Brain pericyte (primary cell): ENCODE measurements around the gene ACADVL.
"Not testable (repeated sequence)": the region's sequence is repeated elsewhere in the genome, so short reads cannot be mapped to it uniquely, and the experiment has no call there.

Source experiments
- DNase-seq: peaks from one replicate; pipeline ENCODE4 v3.0.0-alpha.2; 2012; ENCODE audit warnings: low read depth, low spot score

The ACADVL gene

GRCh38 chr17:7219812-7220592 is at the start of gene ACADVL, which contains the start of gene DLG4:
ACADVL (plus strand) TSS chr17:7219938; CDS start chr17:7219985, 47 bp downstream.
DLG4 (minus strand) TSS chr17:7219836.
- DNase-seq = no peak

DNA sequence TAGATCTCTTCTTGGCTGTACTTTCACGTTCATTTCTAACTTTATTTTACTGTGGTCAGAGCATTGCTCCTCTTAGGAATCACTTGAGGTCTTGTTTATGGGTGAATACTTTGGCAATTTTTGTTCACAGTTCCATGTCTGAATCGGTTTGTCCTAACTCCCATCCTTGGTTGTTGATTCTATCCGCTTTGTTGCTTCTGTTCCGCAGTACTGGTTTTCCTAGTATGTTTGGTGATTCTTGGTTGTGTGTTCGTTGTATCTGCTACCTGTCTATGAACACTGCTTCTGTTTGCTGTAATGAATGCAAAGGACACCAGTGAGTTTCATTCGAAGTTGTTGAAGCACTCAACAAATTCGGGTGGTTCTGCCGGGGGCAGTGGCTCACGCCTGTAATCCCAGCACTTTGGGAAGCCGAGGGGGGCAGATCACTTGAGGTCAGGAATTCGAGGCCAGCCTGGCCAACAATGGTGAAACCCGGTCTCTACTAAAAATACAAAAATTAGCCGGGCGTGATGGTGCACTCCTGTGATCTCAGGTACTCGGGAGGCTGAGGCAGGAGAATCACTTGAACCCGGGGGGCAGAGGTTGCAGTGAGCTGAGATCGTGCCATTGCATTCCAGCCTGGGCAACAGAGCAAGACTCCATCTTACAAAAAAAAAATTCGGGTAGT is 47.1 kb upstream of the ACADVL start:
- not testable (repeated sequence) for DNase-seq

DNA sequence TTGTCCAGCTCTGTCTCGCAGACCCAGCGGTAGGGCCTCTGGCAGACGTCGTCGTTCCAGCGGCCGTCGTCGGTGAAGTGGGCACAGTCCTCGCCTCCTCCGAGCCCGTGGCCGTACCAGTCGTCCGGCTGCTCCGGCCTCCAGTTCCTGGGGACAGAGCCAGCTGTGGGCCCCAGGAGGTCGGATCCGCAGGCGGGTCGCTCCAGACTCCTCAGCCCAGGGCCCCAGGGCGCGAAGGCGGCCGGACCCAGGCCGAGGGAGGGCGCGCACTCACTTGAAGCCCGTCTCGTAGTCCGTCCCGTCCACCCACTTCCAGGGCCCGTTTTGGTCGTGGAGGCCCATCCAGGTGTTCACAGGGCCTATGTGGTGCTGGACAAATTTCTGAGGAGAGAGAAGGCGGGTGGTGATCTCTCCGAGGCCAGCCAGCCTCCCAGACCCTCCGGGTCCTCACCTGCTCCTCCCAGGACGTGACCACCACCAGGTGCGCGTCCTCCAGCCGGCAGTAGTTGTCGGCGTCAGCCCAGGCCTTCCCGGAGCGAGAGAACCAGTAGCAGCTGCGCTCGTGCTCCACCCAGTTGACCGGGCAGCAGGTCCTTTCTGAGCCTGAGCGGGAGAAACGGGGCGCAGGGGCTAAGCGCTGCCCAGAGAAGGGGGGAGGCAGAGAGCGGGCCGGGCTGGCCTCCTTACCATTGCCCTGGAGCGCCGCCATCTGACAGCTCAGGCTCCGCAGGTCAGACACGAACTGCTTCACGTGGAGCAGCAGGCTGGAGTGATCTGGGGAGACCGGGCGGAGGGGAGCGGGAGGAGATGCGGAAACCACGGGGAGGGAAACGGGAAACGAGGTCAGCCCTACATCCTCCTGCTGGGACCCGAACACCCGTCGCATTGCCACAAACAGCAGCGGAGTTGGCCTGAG is 45.8 kb upstream of the ACADVL start:
- no peak for DNase-seq

DNA sequence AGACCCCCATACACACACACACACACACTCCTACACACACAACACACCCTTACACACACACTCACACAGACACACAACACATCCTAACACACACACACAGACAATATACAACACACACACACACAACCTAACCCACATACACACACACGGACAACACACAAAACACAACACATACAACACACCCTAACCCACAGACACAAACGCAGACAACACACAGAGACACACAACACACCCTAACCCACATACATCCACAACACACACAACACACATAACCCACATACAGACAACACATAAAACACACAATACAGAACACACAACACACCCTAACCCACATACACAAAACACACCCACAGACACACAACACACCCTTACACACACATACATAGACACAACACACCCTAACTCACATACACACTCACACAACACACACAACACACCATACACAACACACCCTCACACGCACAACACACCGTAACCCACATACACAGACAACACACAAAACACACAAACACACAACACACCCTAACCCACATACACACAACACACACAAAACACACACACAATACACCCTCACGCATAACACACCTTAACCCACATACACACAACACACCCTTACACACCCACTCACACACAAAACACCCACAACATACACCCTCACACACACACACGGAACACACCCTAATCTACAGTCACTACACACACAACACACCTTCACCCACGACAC is 45.0 kb upstream of the ACADVL start:
- DNase-seq = no peak

DNA sequence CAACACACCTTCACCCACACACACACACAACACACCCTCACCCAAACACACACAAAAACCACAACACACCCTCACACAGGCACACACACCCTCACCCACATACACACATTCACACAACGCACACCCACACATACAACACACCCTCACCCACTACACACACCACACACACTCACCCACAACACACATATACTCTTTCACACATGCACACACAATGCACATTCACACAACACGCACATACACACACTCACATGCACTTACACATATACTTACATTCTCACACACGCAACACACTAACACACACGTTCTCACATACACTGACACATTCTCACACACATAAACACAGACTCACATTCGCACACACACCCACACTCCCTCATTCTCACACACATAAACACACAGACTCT is 44.4 kb upstream of the ACADVL start:
- DNase-seq = no peak

DNA sequence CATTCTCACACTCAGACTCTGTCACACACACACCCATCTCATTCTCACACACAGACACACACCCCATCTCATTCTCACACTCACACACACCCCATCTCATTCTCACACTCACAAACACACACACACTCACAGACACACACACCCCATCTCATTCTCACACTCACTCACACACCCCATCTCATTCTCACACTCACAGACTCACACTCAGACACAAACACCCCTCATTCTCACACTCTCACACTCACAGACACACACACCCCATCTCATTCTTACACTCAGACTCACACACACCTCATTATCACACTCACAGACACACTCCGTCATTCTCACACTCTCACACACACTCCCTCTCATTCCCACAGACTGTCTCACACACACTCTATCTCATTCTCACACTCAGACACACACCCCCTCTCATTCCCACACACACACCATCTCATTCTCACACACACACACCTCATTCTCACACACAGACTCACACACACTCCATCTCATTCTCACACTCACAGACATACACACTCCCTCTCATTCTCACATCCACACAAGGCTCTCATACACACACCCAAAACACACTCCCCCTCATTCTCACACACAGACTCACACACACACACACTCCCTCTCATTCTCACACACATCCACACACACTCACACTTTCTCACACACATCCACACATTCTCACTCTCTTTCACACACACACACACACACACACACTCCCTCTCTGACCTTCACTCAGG is 43.5 kb upstream of the ACADVL start:
- DNase-seq = no peak

- DNase-seq = no peak
Observed at GRCh38 chr17:7176841-7177190, 42.9 kb upstream of the ACADVL start.

DNA sequence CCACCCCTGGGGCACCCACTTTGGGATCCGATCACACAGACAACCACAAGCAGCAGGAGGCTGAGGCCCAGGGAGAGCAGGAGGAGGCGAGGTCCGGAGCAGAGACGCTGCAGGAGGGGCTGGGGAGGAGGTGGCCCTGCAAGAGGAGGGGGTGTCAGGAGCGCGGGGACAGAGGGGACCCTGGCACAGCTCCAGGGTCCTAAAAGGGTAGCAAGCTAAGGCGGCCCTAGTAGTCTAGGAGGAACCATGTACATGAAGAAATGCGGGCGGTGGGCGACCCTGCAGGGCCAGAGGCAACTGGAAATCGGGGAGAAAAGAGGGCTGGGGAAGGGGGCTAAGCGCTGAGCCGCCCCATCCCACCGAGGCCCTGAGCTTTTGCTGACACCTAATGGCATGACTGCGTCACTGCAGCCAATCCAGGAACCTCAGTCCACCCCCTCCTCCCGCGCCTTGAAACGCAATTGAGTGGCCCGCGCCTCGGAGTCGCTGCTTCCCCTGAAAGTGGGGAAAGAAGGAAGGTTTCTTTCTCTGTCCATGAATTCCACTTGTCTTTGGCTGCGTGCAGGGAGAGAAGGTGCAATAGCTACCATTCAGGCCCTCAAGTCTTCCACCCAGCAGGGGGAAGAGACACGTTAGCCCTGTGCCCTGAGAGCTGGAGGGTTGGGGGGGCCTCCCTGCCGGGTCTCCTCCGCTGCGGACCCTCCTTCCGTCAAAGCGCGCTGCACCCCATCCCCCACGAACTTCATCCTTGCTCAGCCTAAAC is 42.4 kb upstream of the ACADVL start:
- DNase-seq = no peak

DNA sequence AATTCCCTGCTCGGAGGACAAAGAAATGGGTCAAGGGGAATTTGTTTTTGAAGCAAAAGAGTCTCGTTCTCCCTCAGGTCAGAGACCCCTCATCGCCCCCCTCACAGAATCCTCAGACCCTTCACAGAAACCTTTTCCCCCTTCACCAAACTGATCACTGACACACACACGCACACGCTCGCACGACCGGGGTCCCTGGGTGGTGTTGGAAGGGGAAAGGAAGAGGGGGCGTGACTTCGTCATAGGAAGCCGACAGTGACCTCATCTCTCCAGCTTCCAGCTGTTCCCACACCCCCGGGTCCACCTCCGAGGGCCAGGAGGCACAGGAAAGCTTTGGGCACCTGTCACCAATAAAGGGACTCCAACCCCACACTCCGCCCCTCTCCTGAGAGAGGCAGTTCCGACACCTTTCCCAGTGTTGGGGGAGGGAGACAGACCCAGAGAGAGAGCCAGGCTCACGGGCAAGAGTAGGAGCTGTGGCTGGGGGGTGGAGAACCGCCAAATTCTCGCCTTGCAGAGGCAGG is 41.7 kb upstream of the ACADVL start:
- DNase-seq = no peak

- DNase-seq = no peak
Observed at GRCh38 chr17:7178973-7179316, 40.8 kb upstream of the ACADVL start.

GRCh38 chr17:7179317-7180254 is 40.2 kb upstream of the ACADVL start, which contains the start of gene ASGR1:
ASGR1 (minus strand) TSS chr17:7179370; CDS start chr17:7178563, 807 bp downstream.
- no peak for DNase-seq

DNA sequence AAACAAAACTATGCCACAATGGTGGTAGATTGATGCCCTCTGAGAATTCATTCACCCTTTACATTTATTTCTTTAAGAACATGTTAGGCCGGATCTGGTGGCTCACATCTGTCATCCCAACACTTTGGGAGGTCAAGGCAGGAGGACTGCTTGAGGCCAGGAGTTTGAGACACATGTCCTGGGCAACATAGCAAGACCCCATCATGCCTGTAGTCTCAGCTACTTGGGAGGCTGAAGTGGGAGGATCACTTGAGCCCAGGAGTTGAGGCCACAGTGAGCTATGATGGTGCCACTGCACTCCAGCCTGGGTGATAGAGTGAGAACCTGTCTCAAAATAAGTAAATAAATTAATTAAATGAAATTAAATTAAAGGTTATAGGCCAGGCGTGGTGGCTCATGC is 37.6 kb upstream of the ACADVL start:
- not testable (repeated sequence) for DNase-seq

- no peak for DNase-seq
Observed at GRCh38 chr17:7183433-7184090, 36.2 kb upstream of the ACADVL start.

DNA sequence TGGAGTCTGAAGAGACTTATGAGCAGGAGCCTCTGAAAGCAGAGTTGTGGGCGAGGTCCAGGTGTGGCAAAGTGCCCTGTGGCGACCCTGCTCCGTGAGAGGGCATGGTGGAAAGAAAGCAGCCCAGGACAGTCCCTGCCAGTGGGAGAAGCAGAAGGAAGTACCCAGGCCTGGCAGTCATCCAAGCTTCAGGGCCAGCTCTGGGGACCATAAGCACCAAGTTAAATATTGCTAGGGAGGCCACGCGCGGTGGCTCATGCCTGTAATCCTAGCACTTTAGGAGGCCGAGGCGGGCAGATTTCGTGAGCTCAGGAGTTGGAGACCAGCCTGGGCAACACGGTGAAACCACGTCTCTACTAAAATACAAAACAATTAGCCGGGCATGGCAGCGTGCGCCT is 35.6 kb upstream of the ACADVL start:
- DNase-seq = no peak

- no peak for DNase-seq
Observed at GRCh38 chr17:7184647-7185046, 35.1 kb upstream of the ACADVL start.

GRCh38 chr17:7186241-7186640 is 33.5 kb upstream of the ACADVL start:
- no peak for DNase-seq

DNA sequence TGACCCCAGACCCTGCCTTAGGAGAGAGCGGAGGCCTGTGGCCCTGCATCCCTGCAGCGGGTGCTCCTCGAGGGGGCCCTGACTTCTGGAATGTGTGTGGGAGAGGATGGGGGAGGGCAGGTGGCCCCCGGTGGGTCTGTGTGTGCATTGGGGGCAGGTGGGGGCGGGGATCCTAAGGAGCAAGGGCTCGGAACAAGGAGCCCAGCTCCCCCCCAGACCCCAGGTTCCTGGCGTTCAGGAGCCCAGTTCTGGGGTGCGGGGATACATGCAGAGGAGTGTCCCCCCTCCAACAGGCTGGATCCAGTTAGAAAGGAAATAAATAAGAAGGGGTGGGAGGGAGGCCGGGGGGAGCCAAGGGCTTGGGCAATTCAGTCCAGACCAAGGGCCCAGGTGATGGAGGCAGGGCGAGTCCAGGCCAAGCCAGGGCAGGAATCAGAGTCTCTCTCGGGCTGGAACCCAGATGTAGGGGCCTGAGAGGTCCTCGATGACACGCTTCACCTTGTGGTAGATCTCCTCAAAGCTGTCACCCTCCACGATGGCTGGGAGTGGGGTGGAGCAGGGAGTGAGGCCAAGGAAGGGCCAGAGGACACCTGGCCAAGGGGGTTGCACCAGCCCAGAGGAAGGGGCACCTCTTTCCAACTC is 29.3 kb upstream of the ACADVL start:
- no peak for DNase-seq

DNA sequence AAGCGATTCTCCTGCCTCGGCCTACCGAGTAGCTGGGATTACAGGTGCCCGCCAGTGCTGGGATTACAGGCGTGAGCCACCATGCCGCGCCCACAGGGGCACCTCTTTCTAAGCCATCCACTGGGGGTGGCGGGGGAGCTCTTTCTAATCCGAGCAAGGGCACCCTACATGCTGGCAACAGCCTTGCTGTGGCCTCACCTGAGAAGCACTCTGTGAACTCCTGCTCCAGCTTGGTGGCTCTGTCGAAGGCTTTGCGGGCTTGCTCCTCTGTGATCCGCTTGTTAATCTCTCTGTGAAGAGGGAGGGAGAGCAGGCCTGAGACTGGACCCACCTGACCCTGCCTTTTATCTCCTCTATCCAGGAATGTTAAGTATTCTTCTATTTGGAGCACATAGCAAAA is 28.7 kb upstream of the ACADVL start:
- DNase-seq = no peak
